Lung (tissue), 12 donors: ENCODE data around the gene ENDOV. TPM values are rescaled to one million over a fixed set of nuclear protein-coding genes. Genes with fewer than 3 reads are reported as not detected.

Experiments used
- ATAC-seq: fragments of 200-7000 bp; cut with Tn5 transposase; one replicate; pipeline ENCODE4 v1.9.1; 2020; ENCODE audit warnings: moderate number of reproducible peaks; ENCODE audit not compliant: insufficient read depth, low FRiP score
- DNase-seq, 3 donors: peaks; one replicate each; pipeline ENCODE4 v3.0.0-alpha.2; 2013 to 2017
- H3K27ac ChIP-seq, 2 donors: one replicate each; pipeline ENCODE4 v1.5.1; 2013; ENCODE audit warnings: mild to moderate bottlenecking in 2 of 2, moderate library complexity in 2 of 2, control low read depth in 1 of 2, inconsistent platforms in 1 of 2, low read depth in 1 of 2, low read length in 1 of 2
- H3K27me3 ChIP-seq, 3 donors: one replicate each; pipeline ENCODE4 v1.5.1; 2013; ENCODE audit warnings: low read length in 2 of 3; ENCODE audit not compliant: control insufficient read depth in 3 of 3, insufficient read depth in 3 of 3
- H3K36me3 ChIP-seq, 4 donors: one replicate each; pipeline ENCODE4 v1.5.1; 2013; ENCODE audit warnings: low read length in 4 of 4, mild to moderate bottlenecking in 1 of 4, moderate library complexity in 1 of 4; ENCODE audit not compliant: control insufficient read depth in 4 of 4, insufficient read depth in 4 of 4
- H3K4me1 ChIP-seq, 5 donors: one replicate each; pipeline ENCODE4 v1.5.1; 2013; ENCODE audit warnings: low read length in 5 of 5, mild to moderate bottlenecking in 2 of 5, moderate library complexity in 1 of 5; ENCODE audit not compliant: control insufficient read depth in 5 of 5, insufficient read depth in 5 of 5
- H3K4me3 ChIP-seq: one replicate; pipeline ENCODE4 v1.5.1; 2013; ENCODE audit warnings: mild to moderate bottlenecking, control low read depth, moderate library complexity
- H3K9ac ChIP-seq, 2 donors: one replicate each; pipeline ENCODE4 v1.5.1; 2013; ENCODE audit warnings: low read length in 2 of 2, control low read depth in 1 of 2; ENCODE audit not compliant: insufficient read depth in 1 of 2
- H3K9me3 ChIP-seq, 4 donors: one replicate each; pipeline ENCODE4 v1.5.1; 2013; ENCODE audit warnings: low read length in 3 of 4, mild to moderate bottlenecking in 1 of 4, moderate library complexity in 1 of 4; ENCODE audit not compliant: control insufficient read depth in 4 of 4, insufficient read depth in 3 of 4
- WGBS, 2 donors: extraction: QIAGEN DNeasy Blood & Tissue Kit; methylation state at CpG; one replicate each; pipeline ENCODE4 v1.1.7; 2013; 5-methylcytosine and 5-hydroxymethylcytosine counted together
- polyA plus RNA-seq, 2 donors: library from polyadenylated mRNA; stranded (reverse); fragments of 200-250 nt; gene quantifications; one replicate each; pipeline ENCODE4 v1.2.1, GENCODE V29; 2013
- total RNA-seq, 2 donors: library from RNA; depleted of rRNA in 1 of 2; stranded (reverse); fragments of >200 nt in 1 of 2; gene quantifications; one replicate each; pipeline ENCODE4 v1.2.1, GENCODE V29; 2014 to 2021
- TF ChIP-seq, protein P1 (sequence below): IDR thresholded peaks from 2 replicates; pipeline ENCODE4 v1.5.1; 2012; ENCODE audit warnings: mild to moderate bottlenecking; ENCODE audit errors: control extremely low read depth, extremely low read depth
- donor health status: control.
- donor health status: control.
- donor health status: Bipolar disorder and iron deficiency.
- donor health status: healthy.
- donor health status: DM: yes; HTN: yes; CAD: no.

ENDOV gene
- total and polyA plus RNA-seq, 4 donors: 11.8 to 28.8 (median 22.4) TPM

DNA sequence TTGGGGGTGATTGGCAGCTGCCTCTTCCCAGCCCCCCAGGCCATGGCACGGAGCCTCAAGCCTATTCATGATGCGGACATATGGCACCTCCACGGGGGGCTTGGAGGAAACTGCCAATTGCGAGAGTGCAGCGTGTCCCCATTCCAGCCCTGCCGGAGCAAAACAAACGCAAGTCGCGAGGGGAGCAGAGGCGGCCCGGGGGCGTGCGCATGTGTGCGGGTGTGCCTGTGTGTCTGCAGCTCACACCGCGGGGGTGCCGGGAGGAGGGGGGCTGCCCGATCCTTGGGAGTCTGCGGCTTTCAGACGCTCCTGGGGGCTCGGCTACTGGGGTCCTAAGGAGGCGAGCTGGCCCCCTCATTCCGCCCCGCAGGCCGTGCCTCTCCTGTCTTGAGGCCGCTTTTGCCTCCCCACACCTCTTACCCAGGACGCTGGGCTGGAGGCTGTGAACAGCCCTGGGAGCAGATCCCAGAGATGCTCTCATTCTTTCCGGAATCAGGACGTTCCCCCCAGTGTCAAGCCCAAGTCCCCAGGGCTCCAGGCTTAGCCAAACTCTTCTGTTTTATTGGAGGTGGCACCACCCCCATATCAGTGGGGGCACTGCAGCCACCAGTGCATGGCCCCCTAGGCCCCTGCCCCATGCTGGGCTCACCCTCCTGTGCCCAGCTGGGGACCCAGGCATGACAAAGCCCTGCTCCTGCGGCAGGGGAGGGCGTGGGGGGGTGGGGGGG, 29.1 kb downstream of the ENDOV start:
- 50 to 55% methylated on average over 30 to 31 of the region's 31 CpGs for WGBS, 2 donors
- ATAC-seq (no peak), DNase-seq (no peak)
- Histone ChIP-seq H3K36me3 (no peaks in the 10 kb centered on the region), H3K4me3 (no peak overlapping the region), H3K9ac (no peak overlapping the region), H3K9me3 (no peaks in the 10 kb centered on the region), H3K27me3 (peaks cover 0 to 7% (median 0%) of the 10 kb centered on the region in 3 donors), H3K4me1 (no peaks in the 10 kb centered on the region), H3K27ac (no peak overlapping the region)
- TF ChIP-seq, protein P1, sequence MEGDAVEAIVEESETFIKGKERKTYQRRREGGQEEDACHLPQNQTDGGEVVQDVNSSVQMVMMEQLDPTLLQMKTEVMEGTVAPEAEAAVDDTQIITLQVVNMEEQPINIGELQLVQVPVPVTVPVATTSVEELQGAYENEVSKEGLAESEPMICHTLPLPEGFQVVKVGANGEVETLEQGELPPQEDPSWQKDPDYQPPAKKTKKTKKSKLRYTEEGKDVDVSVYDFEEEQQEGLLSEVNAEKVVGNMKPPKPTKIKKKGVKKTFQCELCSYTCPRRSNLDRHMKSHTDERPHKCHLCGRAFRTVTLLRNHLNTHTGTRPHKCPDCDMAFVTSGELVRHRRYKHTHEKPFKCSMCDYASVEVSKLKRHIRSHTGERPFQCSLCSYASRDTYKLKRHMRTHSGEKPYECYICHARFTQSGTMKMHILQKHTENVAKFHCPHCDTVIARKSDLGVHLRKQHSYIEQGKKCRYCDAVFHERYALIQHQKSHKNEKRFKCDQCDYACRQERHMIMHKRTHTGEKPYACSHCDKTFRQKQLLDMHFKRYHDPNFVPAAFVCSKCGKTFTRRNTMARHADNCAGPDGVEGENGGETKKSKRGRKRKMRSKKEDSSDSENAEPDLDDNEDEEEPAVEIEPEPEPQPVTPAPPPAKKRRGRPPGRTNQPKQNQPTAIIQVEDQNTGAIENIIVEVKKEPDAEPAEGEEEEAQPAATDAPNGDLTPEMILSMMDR: no peak

DNA sequence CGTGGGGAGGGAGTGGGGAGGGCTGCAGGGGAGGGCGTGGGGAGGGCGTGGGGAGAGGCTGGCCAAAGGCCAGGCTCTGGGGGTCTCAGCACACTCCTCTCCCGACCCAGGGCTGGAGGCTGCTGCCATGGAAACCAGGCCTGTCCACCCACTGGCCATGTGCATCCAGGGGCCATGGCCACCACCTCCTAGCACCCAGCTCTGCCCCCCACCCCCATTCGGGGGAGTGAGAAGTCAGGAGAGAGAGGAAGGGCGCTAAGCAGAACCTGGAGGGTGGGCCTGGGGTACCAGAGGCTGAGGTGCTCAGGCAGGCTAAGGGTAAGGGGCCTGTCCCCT, 29.6 kb downstream of the ENDOV start:
- no peaks in the 10 kb centered on the region for H3K4me1 ChIP-seq
- no peak overlapping the region for H3K4me3 ChIP-seq
- DNase-seq: no peak
- no peak overlapping the region for H3K9ac ChIP-seq
- no peaks in the 10 kb centered on the region for H3K9me3 ChIP-seq
- no peaks in the 10 kb centered on the region for H3K36me3 ChIP-seq
- H3K27ac ChIP-seq: no peak overlapping the region
- H3K27me3 ChIP-seq: peaks cover 0 to 7% (median 0%) of the 10 kb centered on the region in 3 donors
- 82 to 84% methylated on average over 6 of the region's 6 CpGs for WGBS, 2 donors
- no peak for ATAC-seq
- TF ChIP-seq, protein P1: no peak

DNA sequence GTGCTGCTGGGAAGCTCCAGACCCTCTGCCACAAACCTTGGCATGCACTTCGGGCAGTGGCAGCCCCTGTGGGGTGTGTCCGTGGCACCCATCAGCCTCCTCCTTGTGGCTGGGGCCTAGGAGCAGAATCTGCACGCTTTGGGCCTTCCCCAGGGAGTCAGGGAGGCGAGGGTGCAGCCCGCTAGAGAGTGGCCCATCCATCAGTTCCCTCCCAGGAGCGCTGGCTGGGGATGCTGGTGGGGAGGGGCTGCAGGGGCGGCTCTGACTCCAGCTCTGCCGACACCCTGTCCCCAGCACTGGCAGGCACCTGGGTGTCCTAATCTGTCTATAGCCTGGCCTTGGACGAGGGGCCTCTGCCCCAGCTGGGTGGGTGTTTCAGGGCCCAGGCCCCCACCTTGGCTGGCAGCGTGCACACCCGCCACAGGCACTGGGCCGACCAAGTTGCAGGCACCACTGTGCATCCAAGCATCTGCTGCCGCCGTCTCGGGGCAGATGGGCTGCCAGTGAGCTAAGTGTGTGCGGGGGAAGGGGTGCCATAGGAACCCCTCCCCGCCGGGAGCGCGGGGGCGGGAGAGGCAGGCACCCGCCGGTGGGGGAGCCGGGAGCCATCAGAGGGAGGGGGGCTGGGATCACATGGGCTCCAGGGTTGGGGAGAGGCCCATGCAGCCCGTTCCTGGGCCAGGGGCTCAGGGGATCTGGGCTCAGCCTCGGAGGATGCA, 30.2 kb downstream of the ENDOV start:
- Histone ChIP-seq H3K27ac (no peak overlapping the region), H3K27me3 (peaks cover 0 to 7% (median 0%) of the 10 kb centered on the region in 3 donors), H3K4me1 (peaks cover 0 to 3% (median 0%) of the 10 kb centered on the region in 5 donors), H3K4me3 (no peak overlapping the region), H3K36me3 (no peaks in the 10 kb centered on the region), H3K9ac (no peak overlapping the region), H3K9me3 (no peaks in the 10 kb centered on the region)
- DNase-seq (no peak), ATAC-seq (no peak)
- WGBS, 2 donors: 70 to 78% methylated on average over 20 to 26 of the region's 26 CpGs
- TF ChIP-seq, protein P1: no peak
